GM19025 (cell line): ENCODE measurements around the gene ALG12.
"Not testable (repeated sequence)": the region's sequence is repeated elsewhere in the genome, so short reads cannot be mapped to it uniquely, and the experiment has no call there.

Experiments
- ATAC-seq: cut with Tn5 transposase; IDR thresholded peaks from one replicate; pipeline ENCODE4 v1.9.1; 2021; ENCODE audit warnings: mild to moderate bottlenecking, low read depth, moderate library complexity; ENCODE audit not compliant: unreplicated experiment

The ALG12 gene

GRCh38 chr22:49947296-49947622 is 29.0 kb upstream of the ALG12 start:
- no peak for ATAC-seq

- ATAC-seq = no peak
Measured at GRCh38 chr22:49946612-49947295, 28.5 kb upstream of the ALG12 start.

- not testable (repeated sequence) for ATAC-seq
Measured at GRCh38 chr22:49945042-49945794, 27.0 kb upstream of the ALG12 start.

GRCh38 chr22:49944399-49944891 is 26.2 kb upstream of the ALG12 start:
- no peak for ATAC-seq

- ATAC-seq = no peak
Measured at GRCh38 chr22:49943771-49944398, 25.6 kb upstream of the ALG12 start.

GRCh38 chr22:49943405-49943765 is 25.1 kb upstream of the ALG12 start:
- ATAC-seq = no peak

GRCh38 chr22:49942565-49943404 is 24.5 kb upstream of the ALG12 start:
- ATAC-seq = no peak

- no peak for ATAC-seq
Measured at GRCh38 chr22:49941507-49942316, 23.5 kb upstream of the ALG12 start.

GRCh38 chr22:49938565-49939136 is 20.4 kb upstream of the ALG12 start:
- ATAC-seq = no peak

- no peak for ATAC-seq
Measured at GRCh38 chr22:49937758-49938564, 19.7 kb upstream of the ALG12 start.

- no peak for ATAC-seq
Measured at GRCh38 chr22:49936973-49937757, 18.9 kb upstream of the ALG12 start.

- ATAC-seq = peak; percentile 63
Measured at GRCh38 chr22:49936018-49936972, 18.1 kb upstream of the ALG12 start.

- ATAC-seq = no peak
Measured at GRCh38 chr22:49935561-49935960, 17.3 kb upstream of the ALG12 start.

GRCh38 chr22:49934891-49935557 is 16.8 kb upstream of the ALG12 start:
- no peak for ATAC-seq

- ATAC-seq = no peak
Measured at GRCh38 chr22:49934160-49934890, 16.1 kb upstream of the ALG12 start.
